GM18499 (cell line): ENCODE results near the gene SNAP29.
"Not testable (repeated sequence)": the region's sequence is repeated elsewhere in the genome, so short reads cannot be mapped to it uniquely, and the experiment has no call there.

ENCODE experiments used
- ATAC-seq: cut with Tn5 transposase; IDR thresholded peaks from one replicate; pipeline ENCODE4 v1.9.1; 2021; ENCODE audit warnings: moderate number of reproducible peaks; ENCODE audit not compliant: insufficient read depth, unreplicated experiment

The SNAP29 gene

GRCh38 chr22:20858615-20859416 lies at the start of gene SNAP29, which contains the start of gene PI4KA:
SNAP29 (plus strand) TSS chr22:20859007; CDS start chr22:20859111, 104 bp downstream.
PI4KA (minus strand) TSS chr22:20858811; CDS start chr22:20858725, 86 bp downstream.
- peak; percentile 88 for ATAC-seq

GRCh38 chr22:20809538-20810185 lies 49.1 kb upstream of the SNAP29 start:
- no peak for ATAC-seq

GRCh38 chr22:20810645-20811044 lies 48.2 kb upstream of the SNAP29 start:
- ATAC-seq: no peak

GRCh38 chr22:20811171-20811570 lies 47.6 kb upstream of the SNAP29 start:
- no peak for ATAC-seq

- ATAC-seq: no peak
These were observed 46.7 kb upstream of the SNAP29 start for GRCh38 chr22:20811971-20812660.

- ATAC-seq: no peak
These were observed 45.8 kb upstream of the SNAP29 start for GRCh38 chr22:20813056-20813455.

GRCh38 chr22:20814221-20814808 lies 44.5 kb upstream of the SNAP29 start:
- ATAC-seq: no peak

- no peak for ATAC-seq
These were observed 43.2 kb upstream of the SNAP29 start for GRCh38 chr22:20815477-20816050.

- ATAC-seq: no peak
These were observed 42.2 kb upstream of the SNAP29 start for GRCh38 chr22:20816559-20816958.

GRCh38 chr22:20818471-20818870 lies 40.3 kb upstream of the SNAP29 start:
- ATAC-seq: no peak

GRCh38 chr22:20819471-20819870 lies 39.3 kb upstream of the SNAP29 start:
- no peak for ATAC-seq

GRCh38 chr22:20821717-20822239 lies 37.0 kb upstream of the SNAP29 start:
- not testable (repeated sequence) for ATAC-seq

GRCh38 chr22:20822240-20822639 lies 36.6 kb upstream of the SNAP29 start:
- no peak for ATAC-seq

GRCh38 chr22:20823264-20823663 lies 35.5 kb upstream of the SNAP29 start:
- ATAC-seq: no peak

GRCh38 chr22:20825216-20825615 lies 33.6 kb upstream of the SNAP29 start:
- ATAC-seq: not testable (repeated sequence)

GRCh38 chr22:20825624-20826023 lies 33.2 kb upstream of the SNAP29 start:
- no peak for ATAC-seq

- not testable (repeated sequence) for ATAC-seq
These were observed 32.2 kb upstream of the SNAP29 start for GRCh38 chr22:20826373-20827152.

- ATAC-seq: no peak
These were observed 29.2 kb upstream of the SNAP29 start for GRCh38 chr22:20829491-20830134.

- no peak for ATAC-seq
These were observed 25.6 kb upstream of the SNAP29 start for GRCh38 chr22:20833225-20833665.
